Measurements from ENCODE around the gene ANP32E.
"Not testable (repeated sequence)": the region's sequence is repeated elsewhere in the genome, so short reads cannot be mapped to it uniquely, and the experiment has no call there.

ANP32E gene

DNA sequence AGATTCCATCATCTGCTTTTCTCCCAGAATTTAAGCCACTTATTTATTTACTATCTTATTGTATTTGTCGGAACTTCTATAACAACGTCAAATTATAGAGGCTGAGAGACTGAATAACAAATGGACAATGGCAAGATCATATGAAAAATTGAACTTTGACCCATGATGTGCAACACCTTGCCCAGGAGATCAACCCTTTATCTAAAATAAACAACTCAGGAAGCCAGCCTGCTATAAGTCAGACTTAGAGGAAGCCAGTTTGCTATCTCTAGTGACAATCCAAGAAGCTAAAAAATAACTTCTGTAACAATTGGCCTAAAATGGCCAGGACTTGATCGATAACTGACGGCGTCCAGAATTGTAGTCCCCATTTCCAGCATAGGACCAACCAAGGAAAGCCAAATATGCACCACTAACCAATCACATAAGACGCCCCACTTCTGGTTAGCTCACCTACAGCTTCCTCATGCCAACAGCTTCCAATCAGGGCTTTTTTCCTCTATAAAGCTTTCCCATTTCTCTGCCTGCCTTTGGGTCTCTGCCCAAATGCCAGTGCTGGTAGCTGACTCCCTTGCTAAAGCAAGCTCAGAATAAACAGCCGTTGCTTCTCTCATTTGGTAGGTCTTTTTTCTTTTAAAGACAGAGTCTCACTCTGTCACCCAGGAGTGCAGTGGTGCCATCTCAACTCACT is 28.5 kb downstream of the ANP32E start:
- Histone ChIP-seq H3K36me3 (ENCODE audit: insufficient read depth, low read length) (no peaks in the 10 kb centered on the region), H3K27ac (ENCODE audit: low read depth, low read length) (no peak overlapping the region), H3K9ac (ENCODE audit: low read length) (no peak overlapping the region), H3K9me3 (ENCODE audit: low read length) (no peaks in the 10 kb centered on the region), H3K4me1 (ENCODE audit: insufficient read depth, low read length) (no peaks in the 10 kb centered on the region), H3K4me3 (ENCODE audit: low read depth in 1 of 2, low read length in 2 of 2) (no peak overlapping the region), H3K27me3 (ENCODE audit: control insufficient read depth in 1 of 2, insufficient read depth in 2 of 2, low read length in 2 of 2) (no peaks in the 10 kb centered on the region)

DNA sequence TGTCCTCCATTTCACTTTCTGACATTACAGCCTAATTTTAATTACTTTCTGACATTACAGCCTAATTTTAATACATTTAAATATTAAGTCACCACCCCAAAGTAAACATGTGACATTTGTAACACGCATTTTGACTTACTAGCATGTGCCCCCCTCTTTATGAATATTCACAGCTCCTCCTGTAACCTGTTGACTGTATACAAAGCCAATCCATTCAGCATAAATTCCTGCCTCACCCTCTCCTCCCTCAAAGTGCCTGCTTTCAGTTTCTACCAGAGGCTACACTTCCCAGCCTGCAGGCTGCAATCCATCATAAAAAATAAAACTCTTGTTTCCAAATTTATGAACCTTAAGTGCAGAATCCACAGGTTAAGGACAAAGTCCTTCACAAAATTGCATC is 39.5 kb downstream of the ANP32E start:
- no peaks in the 10 kb centered on the region for H3K9me3 ChIP-seq (ENCODE audit: low read length)
- no peaks in the 10 kb centered on the region for H3K4me1 ChIP-seq (ENCODE audit: insufficient read depth, low read length)

DNA sequence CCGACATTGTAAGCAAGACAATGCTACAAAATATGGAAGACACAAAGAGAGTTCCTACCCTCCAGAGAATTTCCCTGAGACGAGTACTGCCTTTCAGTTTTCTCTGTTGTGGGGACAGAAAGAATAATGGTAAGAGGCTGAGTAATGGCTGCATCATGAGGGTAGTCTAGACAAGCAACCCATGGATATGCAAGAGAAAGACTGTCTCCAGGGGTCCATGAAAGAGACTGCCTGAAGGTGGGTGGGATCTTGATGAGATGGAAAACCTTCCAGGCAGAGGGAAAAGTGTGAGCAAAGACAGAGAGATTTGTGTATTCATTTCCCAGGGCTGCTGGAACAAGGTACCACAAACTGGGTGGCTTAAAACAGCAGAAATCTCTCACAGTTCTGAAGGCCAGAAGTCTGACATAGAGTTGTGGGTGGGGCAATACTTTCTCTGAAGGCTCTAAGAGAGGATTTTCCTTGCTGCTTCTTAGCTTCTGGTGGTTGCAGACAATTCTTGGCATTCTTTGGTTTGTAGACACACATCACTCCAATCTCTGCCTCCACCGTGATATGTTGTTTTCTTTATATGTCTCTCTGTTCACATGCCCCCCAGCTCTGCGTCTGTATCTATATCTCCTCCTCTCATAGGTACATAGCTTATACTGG is 41.4 kb downstream of the ANP32E start:
- H3K4me1 ChIP-seq (ENCODE audit: insufficient read depth, low read length) = no peaks in the 10 kb centered on the region
- no peaks in the 10 kb centered on the region for H3K9me3 ChIP-seq (ENCODE audit: low read length)
- no peak overlapping the region for H3K4me3 ChIP-seq (ENCODE audit: low read depth in 1 of 2, low read length in 2 of 2)
- no peak overlapping the region for H3K27ac ChIP-seq (ENCODE audit: low read depth, low read length)
- H3K36me3 ChIP-seq (ENCODE audit: insufficient read depth, low read length) = no peaks in the 10 kb centered on the region
- H3K9ac ChIP-seq (ENCODE audit: low read length) = no peak overlapping the region
- no peaks in the 10 kb centered on the region for H3K27me3 ChIP-seq (ENCODE audit: control insufficient read depth in 1 of 2, insufficient read depth in 2 of 2, low read length in 2 of 2)

More for the DNA sequence above, 39.5 kb downstream of the ANP32E start:
- no peak overlapping the region for H3K27ac ChIP-seq (ENCODE audit: low read depth, low read length)
- no peaks in the 10 kb centered on the region for H3K36me3 ChIP-seq (ENCODE audit: insufficient read depth, low read length)
- no peak overlapping the region for H3K9ac ChIP-seq (ENCODE audit: low read length)
- no peak overlapping the region for H3K4me3 ChIP-seq (ENCODE audit: low read depth in 1 of 2, low read length in 2 of 2)
- H3K27me3 ChIP-seq (ENCODE audit: control insufficient read depth in 1 of 2, insufficient read depth in 2 of 2, low read length in 2 of 2) = no peaks in the 10 kb centered on the region

DNA sequence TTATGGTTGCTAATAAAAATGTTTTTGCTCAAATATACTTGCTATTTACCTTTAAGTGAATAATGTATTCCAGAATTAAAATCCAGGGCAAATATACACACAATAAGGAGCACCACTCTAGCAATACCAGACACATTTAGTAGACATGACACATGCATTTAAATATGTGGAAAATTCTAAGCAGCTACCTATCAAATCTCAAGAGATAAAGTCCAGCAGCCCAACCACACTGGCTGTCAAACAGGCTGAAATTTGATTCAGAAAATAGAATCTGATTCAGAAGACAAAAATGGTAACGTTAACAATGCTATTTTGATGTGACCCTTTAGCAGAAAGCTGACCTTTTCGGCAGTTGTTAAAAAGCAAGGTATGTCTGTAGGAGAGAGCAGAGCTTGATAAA is 43.9 kb downstream of the ANP32E start:
- H3K4me1 ChIP-seq (ENCODE audit: insufficient read depth, low read length) = peaks cover 4% of the 10 kb centered on the region

DNA sequence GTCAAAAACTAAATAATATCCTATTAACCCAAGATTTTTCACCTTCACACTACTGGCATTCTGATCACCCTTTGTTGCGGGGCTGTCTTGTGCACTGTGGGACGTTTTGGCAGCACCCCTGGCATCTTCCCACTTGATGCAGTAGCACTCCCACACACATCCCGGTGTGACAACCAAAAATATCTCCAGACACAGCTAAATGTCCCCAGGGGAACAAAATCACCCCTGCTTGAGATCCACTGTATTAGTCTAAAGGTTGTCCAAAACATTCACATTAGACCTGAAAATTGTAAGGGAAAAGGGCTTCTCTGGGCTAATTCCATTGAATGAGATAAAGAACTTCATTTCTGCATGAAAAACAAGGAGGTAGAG is 48.4 kb downstream of the ANP32E start:
- no peaks in the 10 kb centered on the region for H3K27me3 ChIP-seq (ENCODE audit: control insufficient read depth in 1 of 2, insufficient read depth in 2 of 2, low read length in 2 of 2)
- no peak overlapping the region for H3K4me3 ChIP-seq (ENCODE audit: low read depth in 1 of 2, low read length in 2 of 2)
- H3K9me3 ChIP-seq (ENCODE audit: low read length) = no peaks in the 10 kb centered on the region
- peaks cover 7% of the 10 kb centered on the region for H3K4me1 ChIP-seq (ENCODE audit: insufficient read depth, low read length)
- no peaks in the 10 kb centered on the region for H3K36me3 ChIP-seq (ENCODE audit: insufficient read depth, low read length)
- H3K9ac ChIP-seq (ENCODE audit: low read length) = no peak overlapping the region
- H3K27ac ChIP-seq (ENCODE audit: low read depth, low read length) = no peak overlapping the region

More for the DNA sequence above, 43.9 kb downstream of the ANP32E start:
- Histone ChIP-seq H3K4me3 (ENCODE audit: low read depth in 1 of 2, low read length in 2 of 2) (no peak overlapping the region), H3K9me3 (ENCODE audit: low read length) (no peaks in the 10 kb centered on the region), H3K36me3 (ENCODE audit: insufficient read depth, low read length) (no peaks in the 10 kb centered on the region), H3K27me3 (ENCODE audit: control insufficient read depth in 1 of 2, insufficient read depth in 2 of 2, low read length in 2 of 2) (no peaks in the 10 kb centered on the region), H3K27ac (ENCODE audit: low read depth, low read length) (no peak overlapping the region), H3K9ac (ENCODE audit: low read length) (no peak overlapping the region)

DNA sequence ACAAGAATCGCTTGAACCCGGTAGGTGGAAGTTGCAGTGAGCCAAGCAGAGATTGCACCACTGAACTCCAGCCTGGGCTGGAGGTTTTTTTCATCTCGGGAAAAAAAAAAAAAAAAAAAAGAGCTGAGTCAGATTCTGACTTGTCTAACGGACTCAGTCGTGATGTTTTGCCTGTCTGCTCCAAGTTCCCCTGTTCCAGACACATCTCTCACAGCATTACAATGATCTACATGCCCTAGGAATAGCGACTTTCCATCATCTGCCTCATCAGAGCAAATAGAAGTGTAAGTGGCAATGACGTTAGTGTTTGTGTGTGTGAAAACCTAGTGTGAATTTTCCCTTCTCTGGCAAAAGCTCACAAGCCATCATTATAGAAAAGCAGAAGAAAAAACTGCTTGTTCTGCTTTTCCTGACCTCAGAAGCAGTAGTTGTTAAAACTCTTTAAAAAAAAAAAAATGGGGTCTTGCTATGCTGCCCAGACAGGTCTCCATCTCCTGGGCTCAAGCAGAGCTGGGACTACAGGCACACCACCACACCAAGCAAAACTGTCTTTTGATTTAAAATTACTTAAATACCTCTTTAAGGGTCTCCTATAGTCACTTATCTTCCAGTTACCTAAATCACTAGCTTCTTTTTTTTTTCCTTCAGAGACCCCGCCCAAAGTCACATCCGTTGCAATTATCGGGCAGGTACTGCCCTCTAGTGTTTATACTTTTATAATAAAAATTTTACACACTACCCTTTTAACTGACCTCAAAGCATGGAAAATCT is 48.9 kb downstream of the ANP32E start:
- Histone ChIP-seq H3K27me3 (ENCODE audit: control insufficient read depth in 1 of 2, insufficient read depth in 2 of 2, low read length in 2 of 2) (no peaks in the 10 kb centered on the region), H3K4me3 (ENCODE audit: low read depth in 1 of 2, low read length in 2 of 2) (no peak overlapping the region), H3K9me3 (ENCODE audit: low read length) (no peaks in the 10 kb centered on the region), H3K27ac (ENCODE audit: low read depth, low read length) (no peak overlapping the region), H3K36me3 (ENCODE audit: insufficient read depth, low read length) (no peaks in the 10 kb centered on the region), H3K9ac (ENCODE audit: low read length) (no peak overlapping the region), H3K4me1 (ENCODE audit: insufficient read depth, low read length) (peaks cover 7% of the 10 kb centered on the region)

DNA sequence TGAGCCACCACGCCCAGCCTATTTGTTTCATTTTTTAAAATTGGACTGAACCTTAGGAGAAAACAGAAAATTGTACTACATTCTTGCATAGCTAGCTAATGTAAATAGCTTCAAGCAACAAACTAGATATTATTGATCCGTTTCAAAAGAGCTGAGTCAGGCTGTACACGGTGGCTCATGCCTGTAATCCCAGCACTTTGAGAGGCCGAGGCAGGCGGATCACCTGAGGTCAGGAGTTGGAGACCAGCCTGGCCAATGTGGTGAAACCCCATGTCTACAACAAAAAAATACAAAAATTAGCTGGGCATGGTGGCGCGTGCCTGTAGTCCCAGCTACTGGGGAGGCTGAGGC is 49.5 kb downstream of the ANP32E start:
- not testable (repeated sequence) for H3K9ac ChIP-seq (ENCODE audit: low read length); H3K9me3 ChIP-seq (ENCODE audit: low read length); H3K4me1 ChIP-seq (ENCODE audit: insufficient read depth, low read length); H3K27ac ChIP-seq (ENCODE audit: low read depth, low read length); H3K27me3 ChIP-seq (ENCODE audit: control insufficient read depth in 1 of 2, insufficient read depth in 2 of 2, low read length in 2 of 2); H3K36me3 ChIP-seq (ENCODE audit: insufficient read depth, low read length); H3K4me3 ChIP-seq (ENCODE audit: low read depth in 1 of 2, low read length in 2 of 2)

DNA sequence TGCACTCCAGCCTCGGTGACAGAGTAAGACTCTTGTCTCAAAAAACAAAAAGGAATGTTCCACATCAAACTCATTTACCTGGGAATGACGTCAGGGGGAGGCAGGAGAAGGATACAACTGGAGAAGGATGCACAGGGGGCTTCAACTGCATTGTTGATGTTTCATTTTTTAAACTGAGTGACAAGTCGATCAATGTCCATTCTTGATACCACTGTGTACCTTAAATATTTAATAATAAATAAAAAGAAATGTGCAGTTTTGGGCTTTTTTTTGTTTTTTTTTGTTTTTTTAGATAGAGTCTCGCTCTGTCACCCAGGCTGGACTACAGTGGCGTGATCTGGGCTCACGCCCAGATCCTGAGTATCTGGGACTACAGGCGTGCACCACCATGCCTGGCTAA is 50.4 kb downstream of the ANP32E start:
- no peak overlapping the region for H3K9ac ChIP-seq (ENCODE audit: low read length)
- H3K4me1 ChIP-seq (ENCODE audit: insufficient read depth, low read length) = peaks cover 7% of the 10 kb centered on the region
- H3K27ac ChIP-seq (ENCODE audit: low read depth, low read length) = no peak overlapping the region
- no peak overlapping the region for H3K4me3 ChIP-seq (ENCODE audit: low read depth in 1 of 2, low read length in 2 of 2)
- no peaks in the 10 kb centered on the region for H3K27me3 ChIP-seq (ENCODE audit: control insufficient read depth in 1 of 2, insufficient read depth in 2 of 2, low read length in 2 of 2)
- no peaks in the 10 kb centered on the region for H3K36me3 ChIP-seq (ENCODE audit: insufficient read depth, low read length)
- no peaks in the 10 kb centered on the region for H3K9me3 ChIP-seq (ENCODE audit: low read length)

DNA sequence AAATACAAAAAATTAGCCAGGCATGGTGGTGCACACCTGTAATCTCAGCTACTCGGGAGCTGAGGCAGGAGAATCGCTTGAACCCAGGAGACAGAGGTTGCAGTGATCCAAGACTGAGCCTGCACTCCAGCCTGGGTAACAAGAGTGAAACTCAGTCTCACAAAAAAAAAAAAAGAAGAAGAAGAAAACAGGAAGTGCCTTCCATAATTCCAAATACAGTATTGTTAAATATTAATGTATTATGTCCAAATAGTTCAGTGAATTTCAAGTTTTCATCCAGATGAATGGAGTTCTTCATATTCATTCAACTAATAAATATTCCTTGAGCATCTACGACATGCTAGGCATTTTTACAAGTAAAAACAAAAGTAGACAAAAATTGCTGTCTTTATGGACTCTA is 52.9 kb downstream of the ANP32E start:
- no peak overlapping the region for H3K27ac ChIP-seq (ENCODE audit: low read depth, low read length)

DNA sequence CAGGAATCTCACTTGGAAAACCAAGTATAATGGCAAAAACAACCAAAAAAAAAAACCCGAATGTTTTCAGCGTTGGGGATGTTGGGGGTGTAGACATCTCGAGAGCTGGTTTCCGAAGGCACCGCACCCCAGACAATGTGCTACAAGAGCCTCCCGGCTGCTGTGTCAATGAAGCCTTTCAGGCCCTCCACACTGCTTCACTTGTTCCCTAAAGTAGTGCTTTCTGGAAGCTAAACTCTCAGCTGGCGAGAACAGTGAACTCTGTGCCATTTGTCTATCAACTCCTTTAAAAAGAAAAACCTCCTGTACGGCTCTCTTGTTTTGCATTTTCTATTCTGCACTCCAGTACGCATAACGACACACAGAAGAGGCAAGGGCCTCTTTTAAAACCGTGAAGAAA is 53.7 kb downstream of the ANP32E start:
- H3K27ac ChIP-seq (ENCODE audit: low read depth, low read length) = no peak overlapping the region

More for the DNA sequence above, 52.9 kb downstream of the ANP32E start:
- H3K4me3 ChIP-seq (ENCODE audit: low read depth in 1 of 2, low read length in 2 of 2) = no peak overlapping the region
- H3K4me1 ChIP-seq (ENCODE audit: insufficient read depth, low read length) = peaks cover 7% of the 10 kb centered on the region
- no peak overlapping the region for H3K9ac ChIP-seq (ENCODE audit: low read length)
- no peaks in the 10 kb centered on the region for H3K27me3 ChIP-seq (ENCODE audit: control insufficient read depth in 1 of 2, insufficient read depth in 2 of 2, low read length in 2 of 2)
- no peaks in the 10 kb centered on the region for H3K9me3 ChIP-seq (ENCODE audit: low read length)
- H3K36me3 ChIP-seq (ENCODE audit: insufficient read depth, low read length) = no peaks in the 10 kb centered on the region

DNA sequence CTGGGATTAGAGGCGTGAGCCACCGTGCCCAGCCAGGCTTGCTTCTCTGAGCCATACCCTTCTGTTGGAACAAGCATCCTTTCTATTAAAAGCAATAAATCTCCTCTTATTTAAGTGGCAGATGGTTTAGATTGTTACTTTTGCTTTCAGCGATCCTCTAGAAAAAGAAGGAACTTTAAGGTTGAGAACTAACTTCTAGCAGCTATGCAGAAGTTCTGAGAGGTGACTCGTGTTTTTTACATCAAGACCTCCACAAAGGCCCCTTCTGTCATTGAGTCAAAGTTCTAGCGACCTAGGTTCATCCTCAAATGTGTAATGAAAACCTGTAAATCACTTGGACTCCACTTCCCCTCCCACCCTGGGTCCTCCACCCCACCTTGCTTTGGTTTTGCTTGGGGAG is 55.4 kb downstream of the ANP32E start:
- Histone ChIP-seq H3K4me1 (ENCODE audit: insufficient read depth, low read length) (no peaks in the 10 kb centered on the region), H3K9ac (ENCODE audit: low read length) (no peak overlapping the region), H3K36me3 (ENCODE audit: insufficient read depth, low read length) (no peaks in the 10 kb centered on the region), H3K4me3 (ENCODE audit: low read depth in 1 of 2, low read length in 2 of 2) (no peak overlapping the region), H3K27ac (ENCODE audit: low read depth, low read length) (no peak overlapping the region), H3K9me3 (ENCODE audit: low read length) (no peaks in the 10 kb centered on the region), H3K27me3 (ENCODE audit: control insufficient read depth in 1 of 2, insufficient read depth in 2 of 2, low read length in 2 of 2) (no peaks in the 10 kb centered on the region)

More for the DNA sequence above, 53.7 kb downstream of the ANP32E start:
- H3K9me3 ChIP-seq (ENCODE audit: low read length) = no peaks in the 10 kb centered on the region
- H3K36me3 ChIP-seq (ENCODE audit: insufficient read depth, low read length) = no peaks in the 10 kb centered on the region
- H3K4me1 ChIP-seq (ENCODE audit: insufficient read depth, low read length) = peaks cover 4% of the 10 kb centered on the region
- H3K4me3 ChIP-seq (ENCODE audit: low read depth in 1 of 2, low read length in 2 of 2) = no peak overlapping the region
- H3K9ac ChIP-seq (ENCODE audit: low read length) = no peak overlapping the region
- no peaks in the 10 kb centered on the region for H3K27me3 ChIP-seq (ENCODE audit: control insufficient read depth in 1 of 2, insufficient read depth in 2 of 2, low read length in 2 of 2)

Data from muscle layer of colon (tissue), 2 donors.